Central memory CD8-positive, alpha-beta T cell (primary cell): ENCODE measurements around the gene LIMS2.

ENCODE experiments used
- ATAC-seq: fragments of 150-1000 bp; cut with Tn5 transposase; replicated peaks from 2 replicates; pipeline ENCODE4 v1.10.0; 2022; ENCODE audit warnings: mild to moderate bottlenecking, moderate FRiP score, moderate number of reproducible peaks; ENCODE audit not compliant: poor library complexity, severe bottlenecking; ENCODE audit errors: extremely low read depth
- DNase-seq, 2 donors: peaks; one replicate each; pipeline ENCODE4 v3.0.0; 2021; ENCODE audit warnings: low spot score in 2 of 2
- H3K27ac Mint-ChIP-seq: one replicate; pipeline ENCODE4 v1.8.0; 2022; ENCODE audit warnings: low read depth, mild to moderate bottlenecking, moderate library complexity, mixed read lengths
- H3K27me3 Mint-ChIP-seq: one replicate; pipeline ENCODE4 v1.8.0; 2022; ENCODE audit warnings: mixed read lengths
- H3K36me3 Mint-ChIP-seq: one replicate; pipeline ENCODE4 v1.8.0; 2022; ENCODE audit warnings: mild to moderate bottlenecking, moderate library complexity, mixed read lengths; ENCODE audit not compliant: insufficient read depth
- H3K4me1 Mint-ChIP-seq: one replicate; pipeline ENCODE4 v1.8.0; 2022; ENCODE audit warnings: mixed read lengths
- H3K4me3 Mint-ChIP-seq: one replicate; pipeline ENCODE4 v1.8.0; 2022; ENCODE audit warnings: mild to moderate bottlenecking, moderate library complexity, mixed read lengths
- H3K9me3 Mint-ChIP-seq: one replicate; pipeline ENCODE4 v1.8.0; 2022; ENCODE audit warnings: mixed read lengths

Gene LIMS2

GRCh38 chr2:127706215-127706990, 31.1 kb upstream of the LIMS2 start:
- ATAC-seq, result no peak
- H3K36me3 Mint-ChIP-seq, result peaks cover 30% of the 10 kb centered on the region
- peaks cover 21% of the 10 kb centered on the region for H3K4me1 Mint-ChIP-seq
- no peaks in the 10 kb centered on the region for H3K9me3 Mint-ChIP-seq
- DNase-seq, result no peak
- H3K4me3 Mint-ChIP-seq, result no peak overlapping the region
- peak overlapping the region; percentile 13 for H3K27ac Mint-ChIP-seq
- no peaks in the 10 kb centered on the region for H3K27me3 Mint-ChIP-seq

GRCh38 chr2:127705391-127706065, 30.2 kb upstream of the LIMS2 start:
- H3K27ac Mint-ChIP-seq, result peak overlapping the region; percentile 41
- peaks cover 23% of the 10 kb centered on the region for H3K4me1 Mint-ChIP-seq
- H3K9me3 Mint-ChIP-seq, result no peaks in the 10 kb centered on the region
- peaks cover 34% of the 10 kb centered on the region for H3K36me3 Mint-ChIP-seq
- H3K27me3 Mint-ChIP-seq, result no peaks in the 10 kb centered on the region
- DNase-seq (no peak), ATAC-seq (no peak)
- H3K4me3 Mint-ChIP-seq, result no peak overlapping the region

DNA sequence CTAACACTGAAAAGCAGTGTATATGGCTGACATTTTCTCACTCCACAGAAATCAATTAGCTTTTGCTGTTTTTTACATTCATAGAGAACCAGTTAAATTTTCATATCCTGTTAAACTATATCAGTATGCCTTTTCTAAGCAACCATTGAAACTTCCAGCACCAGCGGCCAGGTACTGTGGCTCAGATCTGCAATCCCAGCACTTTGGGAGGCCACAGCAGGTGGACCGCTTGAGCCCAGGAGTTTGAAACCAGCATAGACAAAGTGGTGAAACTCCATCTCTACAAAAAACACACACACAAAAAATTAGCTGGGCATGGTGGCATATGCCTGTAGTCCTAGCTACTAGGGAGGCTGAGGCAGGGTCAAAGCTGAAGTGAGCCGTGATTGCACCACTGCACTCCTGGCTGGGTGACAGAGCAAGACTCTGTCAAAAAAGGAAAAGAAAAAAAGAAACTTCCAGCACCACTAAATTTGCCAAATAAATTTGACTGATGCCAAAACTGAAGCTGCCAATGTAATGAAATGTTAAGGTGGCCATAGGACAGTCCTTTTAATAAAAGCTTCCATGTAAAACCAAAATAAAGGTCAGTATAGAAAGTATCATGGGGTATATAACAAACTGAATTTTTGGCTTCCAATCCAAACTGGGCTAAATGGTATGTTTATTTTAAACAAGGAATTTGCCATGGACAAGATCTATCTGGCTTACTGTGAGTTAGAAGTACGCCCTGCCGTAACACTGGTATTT, 29.5 kb upstream of the LIMS2 start:
- peak overlapping the region; percentile 20 for H3K4me3 Mint-ChIP-seq
- no peaks in the 10 kb centered on the region for H3K27me3 Mint-ChIP-seq
- no peak for ATAC-seq
- H3K9me3 Mint-ChIP-seq, result no peaks in the 10 kb centered on the region
- DNase-seq, result no peak
- peaks cover 29% of the 10 kb centered on the region for H3K4me1 Mint-ChIP-seq
- peaks cover 34% of the 10 kb centered on the region for H3K36me3 Mint-ChIP-seq
- H3K27ac Mint-ChIP-seq, result peak overlapping the region; percentile 41

DNA sequence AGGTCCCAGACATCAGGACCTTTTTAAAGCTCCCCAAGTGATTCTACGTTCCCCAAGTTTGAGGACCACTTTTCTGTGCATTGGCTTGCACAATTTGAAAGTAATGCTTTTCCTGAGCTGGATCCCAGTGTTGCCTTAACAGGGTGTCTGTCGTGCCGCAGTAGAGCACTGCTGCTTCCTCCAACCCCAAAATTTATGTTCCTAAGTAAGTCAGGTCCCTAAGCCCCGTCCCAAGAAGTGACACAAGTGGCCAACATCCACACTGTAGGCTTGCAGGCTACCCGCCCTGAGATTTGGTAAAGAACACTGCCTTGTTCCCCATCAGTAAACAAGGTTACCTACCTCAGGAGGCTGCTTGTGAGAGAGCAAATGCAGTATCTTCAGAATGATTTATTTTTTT, 28.0 kb upstream of the LIMS2 start:
- no peaks in the 10 kb centered on the region for H3K9me3 Mint-ChIP-seq
- H3K36me3 Mint-ChIP-seq, result peaks cover 30% of the 10 kb centered on the region
- H3K4me1 Mint-ChIP-seq, result peaks cover 29% of the 10 kb centered on the region
- no peaks in the 10 kb centered on the region for H3K27me3 Mint-ChIP-seq
- H3K4me3 Mint-ChIP-seq, result no peak overlapping the region
- H3K27ac Mint-ChIP-seq, result no peak overlapping the region
- ATAC-seq, result no peak
- DNase-seq, result no peak

- no peaks in the 10 kb centered on the region for H3K9me3 Mint-ChIP-seq
- peaks cover 29% of the 10 kb centered on the region for H3K4me1 Mint-ChIP-seq
- ATAC-seq (no peak), DNase-seq (no peak)
- H3K36me3 Mint-ChIP-seq, result peaks cover 28% of the 10 kb centered on the region
- H3K27ac Mint-ChIP-seq, result peak overlapping the region; percentile 94
- no peaks in the 10 kb centered on the region for H3K27me3 Mint-ChIP-seq
- peak overlapping the region; percentile 88 for H3K4me3 Mint-ChIP-seq
These were observed 27.2 kb upstream of the LIMS2 start for GRCh38 chr2:127702395-127703009.

GRCh38 chr2:127701651-127702394, 26.5 kb upstream of the LIMS2 start:
- ATAC-seq (peak; percentile 81), DNase-seq (peak; percentile 69 to 77)
- Mint-ChIP-seq H3K27me3 (no peaks in the 10 kb centered on the region), H3K27ac (peak overlapping the region; percentile 94), H3K9me3 (no peaks in the 10 kb centered on the region), H3K36me3 (peaks cover 29% of the 10 kb centered on the region), H3K4me3 (peak overlapping the region; percentile 88), H3K4me1 (peaks cover 29% of the 10 kb centered on the region)

- Mint-ChIP-seq H3K9me3 (no peaks in the 10 kb centered on the region), H3K4me3 (peak within 1 kb of the TSS; percentile 88), H3K36me3 (peaks cover 24% of the 10 kb centered on the region), H3K4me1 (peaks cover 29% of the 10 kb centered on the region), H3K27me3 (no peaks in the 10 kb centered on the region), H3K27ac (peak within 1 kb of the TSS; percentile 94)
- DNase-seq (peak; percentile 81 to 83), ATAC-seq (peak; percentile 78)
These were observed 25.9 kb upstream of the LIMS2 start, which contains the start of gene SFT2D3 for GRCh38 chr2:127701193-127701650. TSS of gene SFT2D3 (plus strand) at chr2:127701497. CDS start at chr2:127701529, 32 bp downstream.

DNA sequence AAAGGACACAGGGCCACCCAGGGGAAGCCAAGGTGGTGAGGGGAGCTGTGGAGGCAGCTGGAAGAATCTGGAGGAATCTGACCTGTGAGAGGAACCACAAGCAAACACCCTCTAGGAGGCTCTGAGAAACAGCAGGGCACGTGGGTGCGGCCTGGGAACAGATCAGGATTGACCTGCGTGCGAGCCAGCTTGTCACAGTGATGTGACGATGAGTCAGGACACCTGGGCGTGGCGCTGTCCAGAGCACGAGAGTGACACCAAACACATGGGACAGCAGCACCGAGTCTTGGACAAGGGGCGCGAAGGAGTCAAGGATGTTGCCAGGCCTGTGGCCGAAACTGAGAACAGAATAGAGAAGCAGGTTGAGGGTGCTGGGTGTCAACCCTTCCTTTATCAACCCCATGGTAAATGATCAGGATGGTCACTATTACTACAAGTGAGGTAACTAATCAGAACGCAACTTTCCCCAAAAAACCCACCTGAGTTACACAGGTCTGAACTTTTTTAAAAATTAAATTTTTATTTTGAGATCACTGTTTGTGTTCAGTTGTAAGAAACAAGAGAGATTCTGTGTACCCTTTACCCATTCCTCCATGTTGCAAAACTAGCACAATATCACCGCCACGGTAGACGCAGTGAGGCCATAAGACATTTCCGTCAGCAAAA, 25.3 kb upstream of the LIMS2 start:
- DNase-seq (no peak), ATAC-seq (no peak)
- Mint-ChIP-seq H3K4me1 (peaks cover 29% of the 10 kb centered on the region), H3K36me3 (peaks cover 23% of the 10 kb centered on the region), H3K9me3 (no peaks in the 10 kb centered on the region), H3K4me3 (peak overlapping the region; percentile 88), H3K27ac (peak overlapping the region; percentile 94), H3K27me3 (no peaks in the 10 kb centered on the region)

DNA sequence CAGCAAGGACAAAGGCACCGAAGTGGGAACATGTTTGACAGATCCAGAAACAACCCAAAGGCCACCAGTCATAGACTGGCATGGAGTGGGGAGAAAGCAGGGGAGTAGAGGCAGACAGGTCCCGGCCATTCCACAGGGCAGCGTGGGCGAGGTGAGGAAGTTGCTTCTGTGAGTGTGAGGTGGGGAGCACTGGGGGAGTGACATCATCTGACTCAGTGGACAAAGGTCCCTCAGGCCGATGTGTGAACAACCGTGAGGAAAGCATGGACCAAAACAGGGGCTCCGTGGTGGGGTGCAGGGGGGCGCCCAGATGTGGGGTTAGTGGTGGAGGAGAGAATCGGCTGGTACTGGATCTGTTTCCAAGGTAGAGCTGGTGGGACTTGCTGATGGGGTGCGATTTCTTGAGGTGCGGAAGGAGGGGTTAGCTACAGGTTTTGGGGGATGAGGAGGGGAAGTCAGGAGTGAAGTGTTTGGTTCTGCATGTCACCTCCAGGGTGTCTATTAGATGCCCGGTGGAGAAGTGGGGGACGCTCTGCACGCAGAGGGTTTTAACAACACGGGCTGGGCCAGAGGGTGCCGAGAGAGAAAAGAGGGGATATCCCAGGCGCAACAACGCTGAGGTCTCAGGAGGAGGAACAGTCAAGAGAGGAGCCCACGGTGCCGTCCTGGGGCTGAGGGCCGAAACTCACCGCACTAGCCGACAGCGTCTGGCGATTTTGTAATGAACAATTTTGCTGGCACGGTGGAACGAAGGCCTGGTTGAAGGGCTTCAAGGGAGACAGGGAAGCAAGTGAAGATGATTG, 23.4 kb upstream of the LIMS2 start:
- H3K36me3 Mint-ChIP-seq, result peaks cover 17% of the 10 kb centered on the region
- peak overlapping the region; percentile 27 for H3K4me3 Mint-ChIP-seq
- H3K27ac Mint-ChIP-seq, result no peak overlapping the region
- no peak for DNase-seq
- no peaks in the 10 kb centered on the region for H3K27me3 Mint-ChIP-seq
- H3K9me3 Mint-ChIP-seq, result no peaks in the 10 kb centered on the region
- H3K4me1 Mint-ChIP-seq, result peaks cover 15% of the 10 kb centered on the region
- ATAC-seq, result no peak

GRCh38 chr2:127697482-127698180, 22.3 kb upstream of the LIMS2 start:
- Mint-ChIP-seq H3K27ac (no peak overlapping the region), H3K4me3 (no peak overlapping the region), H3K27me3 (no peaks in the 10 kb centered on the region), H3K9me3 (no peaks in the 10 kb centered on the region), H3K36me3 (peaks cover 17% of the 10 kb centered on the region), H3K4me1 (peaks cover 14% of the 10 kb centered on the region)
- DNase-seq, result no peak
- ATAC-seq, result no peak
